ENCODE data around the gene FLRT1.

- TF ChIP-seq NFIC (IDR thresholded peaks at IDR 0.05; ENCODE audit: low read length) (no peak), ZNF562 (CRISPR knock-in tag; IDR thresholded peaks at IDR 0.05; ENCODE audit: borderline replicate concordance) (no peak), POLR2A (IDR thresholded peaks at IDR 0.05; ENCODE audit: insufficient read depth in 1 of 2, low read depth in 2 of 2, low read length in 2 of 2) (no peak), EZH2 (conservative IDR thresholded peaks at IDR 0.05; ENCODE audit: low read depth, low read length) (no peak), ZNF724P (CRISPR knock-in tag; IDR thresholded peaks at IDR 0.05; ENCODE audit: borderline replicate concordance) (no peak)
- TF ChIP-seq, protein P1, sequence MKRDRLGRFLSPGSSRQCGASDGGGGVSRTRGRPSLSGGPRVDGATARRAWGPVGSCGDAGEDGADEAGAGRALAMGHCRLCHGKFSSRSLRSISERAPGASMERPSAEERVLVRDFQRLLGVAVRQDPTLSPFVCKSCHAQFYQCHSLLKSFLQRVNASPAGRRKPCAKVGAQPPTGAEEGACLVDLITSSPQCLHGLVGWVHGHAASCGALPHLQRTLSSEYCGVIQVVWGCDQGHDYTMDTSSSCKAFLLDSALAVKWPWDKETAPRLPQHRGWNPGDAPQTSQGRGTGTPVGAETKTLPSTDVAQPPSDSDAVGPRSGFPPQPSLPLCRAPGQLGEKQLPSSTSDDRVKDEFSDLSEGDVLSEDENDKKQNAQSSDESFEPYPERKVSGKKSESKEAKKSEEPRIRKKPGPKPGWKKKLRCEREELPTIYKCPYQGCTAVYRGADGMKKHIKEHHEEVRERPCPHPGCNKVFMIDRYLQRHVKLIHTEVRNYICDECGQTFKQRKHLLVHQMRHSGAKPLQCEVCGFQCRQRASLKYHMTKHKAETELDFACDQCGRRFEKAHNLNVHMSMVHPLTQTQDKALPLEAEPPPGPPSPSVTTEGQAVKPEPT (CRISPR knock-in tag; IDR thresholded peaks at IDR 0.05; ENCODE audit: low read depth) = no peak
These were observed 29.3 kb upstream of the FLRT1 start for GRCh38 chr11:64006398-64006797.
